Activated gamma-delta T cell treated with anti-CD3 and anti-CD28 coated beads, Interleukin-2, amount 50 U/mL, for 16 hours (primary cell): ENCODE data around the gene ZNHIT1.

Source experiments
- DNase-seq: peaks from one replicate; pipeline ENCODE4 v3.0.0-alpha.2; 2020; ENCODE audit warnings: low read depth

Gene ZNHIT1

GRCh38 chr7:101217388-101218235, at the start of gene ZNHIT1, which contains the start of gene PLOD3:
ZNHIT1 (plus strand) TSS chr7:101218165; CDS start chr7:101218196, 31 bp downstream.
PLOD3 (minus strand) TSS chr7:101217581; CDS start chr7:101217274, 307 bp downstream.
- peak; percentile 94 for DNase-seq

GRCh38 chr7:101168412-101169049, 49.4 kb upstream of the ZNHIT1 start:
- no peak for DNase-seq

- no peak for DNase-seq
Measured at GRCh38 chr7:101169110-101169837, 48.7 kb upstream of the ZNHIT1 start.

GRCh38 chr7:101169838-101170551, 48.0 kb upstream of the ZNHIT1 start:
- peak; percentile 70 for DNase-seq

GRCh38 chr7:101170617-101171441, 47.1 kb upstream of the ZNHIT1 start:
- DNase-seq, result no peak

GRCh38 chr7:101171442-101171837, 46.5 kb upstream of the ZNHIT1 start:
- DNase-seq, result no peak

GRCh38 chr7:101172005-101172853, 45.7 kb upstream of the ZNHIT1 start:
- DNase-seq, result no peak

- no peak for DNase-seq
Measured at GRCh38 chr7:101172854-101173751, 44.9 kb upstream of the ZNHIT1 start.

- DNase-seq, result peak; percentile 34
Measured at GRCh38 chr7:101173752-101174244, 44.2 kb upstream of the ZNHIT1 start.

GRCh38 chr7:101174322-101174854, 43.6 kb upstream of the ZNHIT1 start:
- DNase-seq, result no peak

- DNase-seq, result no peak
Measured at GRCh38 chr7:101175664-101176063, 42.3 kb upstream of the ZNHIT1 start.

GRCh38 chr7:101177644-101178043, 40.3 kb upstream of the ZNHIT1 start:
- DNase-seq, result no peak

GRCh38 chr7:101179117-101179516, 38.8 kb upstream of the ZNHIT1 start:
- no peak for DNase-seq

- DNase-seq, result no peak
Measured at GRCh38 chr7:101179713-101180112, 38.3 kb upstream of the ZNHIT1 start.

- DNase-seq, result no peak
Measured at GRCh38 chr7:101180130-101180755, 37.7 kb upstream of the ZNHIT1 start, which contains the start of gene NAT16. NAT16 (minus strand) TSS chr7:101180293; CDS start chr7:101174807, 5,486 bp downstream.

- no peak for DNase-seq
Measured at GRCh38 chr7:101185258-101185839, 32.6 kb upstream of the ZNHIT1 start.

GRCh38 chr7:101186194-101186593, 31.8 kb upstream of the ZNHIT1 start:
- DNase-seq, result no peak
